A673 (cell line): ENCODE measurements around the gene ACSL3.

ENCODE experiments used
- EZH2 ChIP-seq: fragments of 200-600 bp; sonication (generic); IDR thresholded peaks from 2 replicates; pipeline ENCODE4 v1.6.1; 2017; ENCODE audit warnings: borderline replicate concordance, low read depth, mild to moderate bottlenecking, mixed read lengths, antibody characterized with exemption, low read length; ENCODE audit not compliant: poor library complexity, severe bottlenecking
- TF ChIP-seq, protein P1 (sequence below): fragments of 300-800, 200-600 bp; sonication (generic); conservative IDR thresholded peaks from 2 replicates; pipeline ENCODE4 v1.5.1; 2017; ENCODE audit warnings: low read depth, mild to moderate bottlenecking, antibody characterized with exemption, low read length, moderate library complexity, mixed read lengths

DNA sequence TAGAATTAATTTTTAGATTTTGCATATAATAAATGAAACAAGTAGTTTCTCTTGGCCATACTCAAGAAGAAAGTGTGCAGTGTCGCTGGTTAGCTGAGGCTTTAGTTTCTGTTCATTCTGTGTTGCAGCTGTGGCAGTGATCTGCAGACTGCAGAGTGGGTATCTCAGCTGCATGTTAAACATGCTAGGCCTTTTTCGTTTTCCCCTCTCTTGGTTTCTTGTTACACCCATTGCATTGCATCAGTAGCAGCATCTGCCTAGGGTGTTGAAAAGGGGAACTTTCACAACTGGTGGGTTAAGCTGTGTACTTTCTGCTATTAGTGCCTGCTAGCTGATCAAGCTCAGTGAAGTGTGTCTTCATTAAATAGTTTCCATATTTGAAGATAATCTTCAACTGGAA lies 51.3 kb downstream of the ACSL3 start:
- TF ChIP-seq EZH2, result no peak
- TF ChIP-seq, protein P1, sequence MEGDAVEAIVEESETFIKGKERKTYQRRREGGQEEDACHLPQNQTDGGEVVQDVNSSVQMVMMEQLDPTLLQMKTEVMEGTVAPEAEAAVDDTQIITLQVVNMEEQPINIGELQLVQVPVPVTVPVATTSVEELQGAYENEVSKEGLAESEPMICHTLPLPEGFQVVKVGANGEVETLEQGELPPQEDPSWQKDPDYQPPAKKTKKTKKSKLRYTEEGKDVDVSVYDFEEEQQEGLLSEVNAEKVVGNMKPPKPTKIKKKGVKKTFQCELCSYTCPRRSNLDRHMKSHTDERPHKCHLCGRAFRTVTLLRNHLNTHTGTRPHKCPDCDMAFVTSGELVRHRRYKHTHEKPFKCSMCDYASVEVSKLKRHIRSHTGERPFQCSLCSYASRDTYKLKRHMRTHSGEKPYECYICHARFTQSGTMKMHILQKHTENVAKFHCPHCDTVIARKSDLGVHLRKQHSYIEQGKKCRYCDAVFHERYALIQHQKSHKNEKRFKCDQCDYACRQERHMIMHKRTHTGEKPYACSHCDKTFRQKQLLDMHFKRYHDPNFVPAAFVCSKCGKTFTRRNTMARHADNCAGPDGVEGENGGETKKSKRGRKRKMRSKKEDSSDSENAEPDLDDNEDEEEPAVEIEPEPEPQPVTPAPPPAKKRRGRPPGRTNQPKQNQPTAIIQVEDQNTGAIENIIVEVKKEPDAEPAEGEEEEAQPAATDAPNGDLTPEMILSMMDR, result no peak
